SW480 (cell line): ENCODE results near the gene DLX2.
"Not testable (repeated sequence)": the region's sequence is repeated elsewhere in the genome, so short reads cannot be mapped to it uniquely, and the experiment has no call there.

Experiments
- DNase-seq: peaks from one replicate; pipeline ENCODE4 v3.0.0-alpha.2; 2016; ENCODE audit warnings: low spot score

The DLX2 gene

GRCh38 chr2:172083628-172084394, 18.9 kb downstream of the DLX2 start:
- no peak for DNase-seq

GRCh38 chr2:172082944-172083627, 19.6 kb downstream of the DLX2 start:
- DNase-seq: no peak

- DNase-seq: peak; percentile 70
These were observed 20.4 kb downstream of the DLX2 start for GRCh38 chr2:172082105-172082943.

GRCh38 chr2:172081221-172082022, 21.3 kb downstream of the DLX2 start:
- DNase-seq: no peak

GRCh38 chr2:172080641-172081220, 22.0 kb downstream of the DLX2 start:
- no peak for DNase-seq

- no peak for DNase-seq
These were observed 22.7 kb downstream of the DLX2 start for GRCh38 chr2:172079838-172080640.

GRCh38 chr2:172079416-172079815, 23.3 kb downstream of the DLX2 start:
- DNase-seq: no peak

GRCh38 chr2:172074254-172074653, 28.4 kb downstream of the DLX2 start:
- no peak for DNase-seq

- DNase-seq: no peak
These were observed 29.2 kb downstream of the DLX2 start for GRCh38 chr2:172073518-172073917.

- no peak for DNase-seq
These were observed 30.0 kb downstream of the DLX2 start for GRCh38 chr2:172072706-172073105.

- no peak for DNase-seq
These were observed 30.4 kb downstream of the DLX2 start for GRCh38 chr2:172072303-172072702.

- no peak for DNase-seq
These were observed 31.8 kb downstream of the DLX2 start for GRCh38 chr2:172070936-172071335.

GRCh38 chr2:172067905-172068304, 34.8 kb downstream of the DLX2 start:
- not testable (repeated sequence) for DNase-seq

- no peak for DNase-seq
These were observed 36.3 kb downstream of the DLX2 start for GRCh38 chr2:172066394-172066886.

GRCh38 chr2:172065111-172065510, 37.6 kb downstream of the DLX2 start:
- DNase-seq: no peak

GRCh38 chr2:172063446-172063845, 39.3 kb downstream of the DLX2 start:
- DNase-seq: no peak

GRCh38 chr2:172062402-172063004, 40.2 kb downstream of the DLX2 start:
- DNase-seq: no peak

GRCh38 chr2:172060118-172060517, 42.6 kb downstream of the DLX2 start:
- not testable (repeated sequence) for DNase-seq

GRCh38 chr2:172058660-172059059, 44.0 kb downstream of the DLX2 start:
- DNase-seq: no peak

GRCh38 chr2:172056293-172056692, 46.4 kb downstream of the DLX2 start:
- no peak for DNase-seq
